CD8-positive, alpha-beta memory T cell (primary cell): ENCODE results near the gene SREBF1. TPM values are rescaled to one million over a fixed set of nuclear protein-coding genes. Genes with fewer than 3 reads are reported as not detected.

Experiments used
- CTCF ChIA-PET: fragments of 350-600 bp; sonication (Branson Sonifier 250); formaldehyde crosslinking; loops from one replicate; lab custom pipeline; 2021; ENCODE audit warnings: antibody characterized with exemption; lab: Charles Lee
- POLR2A ChIA-PET: fragments of 350-600 bp; sonication (Branson Sonifier 250); formaldehyde crosslinking; loops from one replicate; lab custom pipeline; 2021; ENCODE audit warnings: antibody characterized with exemption; lab: Charles Lee
- DNase-seq, 5 donors: peaks; one replicate each; pipeline versions ENCODE4 v3.0.0 to v3.0.0-alpha.2; 2020 to 2022; ENCODE audit warnings: mixed read lengths in 1 of 5
- H3K27ac ChIP-seq: one replicate; pipeline ENCODE4 v1.7.0; 2013; ENCODE audit warnings: low read depth, mild to moderate bottlenecking, low read length, moderate library complexity
- H3K27me3 ChIP-seq: 2 replicates; pipeline ENCODE4 v1.7.0; 2013; ENCODE audit warnings: low read length, mild to moderate bottlenecking; ENCODE audit not compliant: insufficient read depth, poor library complexity, severe bottlenecking
- H3K36me3 ChIP-seq: 2 replicates; pipeline ENCODE4 v1.7.0; 2013; ENCODE audit warnings: mild to moderate bottlenecking, low read length, moderate library complexity; ENCODE audit not compliant: insufficient read depth
- H3K4me1 ChIP-seq: 2 replicates; pipeline ENCODE4 v1.7.0; 2013; ENCODE audit warnings: mild to moderate bottlenecking, low read length, moderate library complexity; ENCODE audit not compliant: insufficient read depth
- H3K4me3 ChIP-seq: 2 replicates; pipeline ENCODE4 v1.7.0; 2013; ENCODE audit warnings: mild to moderate bottlenecking, low read length
- H3K9me3 ChIP-seq: 2 replicates; pipeline ENCODE4 v1.7.0; 2013; ENCODE audit warnings: mild to moderate bottlenecking, low read length
- H3K27ac Mint-ChIP-seq, 8 donors: one replicate each; pipeline ENCODE4 v1.8.0; 2020 to 2021; ENCODE audit warnings: mixed read lengths in 8 of 8, mild to moderate bottlenecking in 6 of 8, inconsistent platforms in 3 of 8, moderate library complexity in 3 of 8
- H3K27me3 Mint-ChIP-seq, 2 donors: one replicate each; pipeline ENCODE4 v1.8.0; 2020 to 2021; ENCODE audit warnings: mixed read lengths in 2 of 2, mild to moderate bottlenecking in 1 of 2, moderate library complexity in 1 of 2
- H3K36me3 Mint-ChIP-seq, 3 donors: one replicate each; pipeline ENCODE4 v1.8.0; 2020 to 2021; ENCODE audit warnings: mixed read lengths in 3 of 3, inconsistent platforms in 1 of 3, mild to moderate bottlenecking in 1 of 3
- H3K4me1 Mint-ChIP-seq, 3 donors: one replicate each; pipeline ENCODE4 v1.8.0; 2020 to 2021; ENCODE audit warnings: mixed read lengths in 3 of 3, inconsistent platforms in 1 of 3, mild to moderate bottlenecking in 1 of 3
- H3K4me3 Mint-ChIP-seq, 7 donors: one replicate each; pipeline ENCODE4 v1.8.0; 2020 to 2021; ENCODE audit warnings: mixed read lengths in 7 of 7, mild to moderate bottlenecking in 6 of 7, moderate library complexity in 4 of 7, inconsistent platforms in 2 of 7
- H3K9me3 Mint-ChIP-seq, 5 donors: one replicate each; pipeline ENCODE4 v1.8.0; 2020 to 2022; ENCODE audit warnings: mixed read lengths in 5 of 5, mild to moderate bottlenecking in 3 of 5, moderate library complexity in 2 of 5, inconsistent platforms in 1 of 5
- polyA plus RNA-seq: library from polyadenylated mRNA; unstranded; fragments of 300-500 nt; fragmentation: Illumina TruSeq; gene quantifications from one replicate; pipeline ENCODE4 v1.2.3, GENCODE V29; 2021
- total RNA-seq, 2 experiments: library from RNA; stranded (reverse); gene quantifications; one replicate each; pipeline ENCODE4 v1.2.3, GENCODE V29; 2021

Gene SREBF1
- total and polyA plus RNA-seq, 3 experiments from 2014 or later = 16.4 to 29.6 (median 27.2) TPM

DNA sequence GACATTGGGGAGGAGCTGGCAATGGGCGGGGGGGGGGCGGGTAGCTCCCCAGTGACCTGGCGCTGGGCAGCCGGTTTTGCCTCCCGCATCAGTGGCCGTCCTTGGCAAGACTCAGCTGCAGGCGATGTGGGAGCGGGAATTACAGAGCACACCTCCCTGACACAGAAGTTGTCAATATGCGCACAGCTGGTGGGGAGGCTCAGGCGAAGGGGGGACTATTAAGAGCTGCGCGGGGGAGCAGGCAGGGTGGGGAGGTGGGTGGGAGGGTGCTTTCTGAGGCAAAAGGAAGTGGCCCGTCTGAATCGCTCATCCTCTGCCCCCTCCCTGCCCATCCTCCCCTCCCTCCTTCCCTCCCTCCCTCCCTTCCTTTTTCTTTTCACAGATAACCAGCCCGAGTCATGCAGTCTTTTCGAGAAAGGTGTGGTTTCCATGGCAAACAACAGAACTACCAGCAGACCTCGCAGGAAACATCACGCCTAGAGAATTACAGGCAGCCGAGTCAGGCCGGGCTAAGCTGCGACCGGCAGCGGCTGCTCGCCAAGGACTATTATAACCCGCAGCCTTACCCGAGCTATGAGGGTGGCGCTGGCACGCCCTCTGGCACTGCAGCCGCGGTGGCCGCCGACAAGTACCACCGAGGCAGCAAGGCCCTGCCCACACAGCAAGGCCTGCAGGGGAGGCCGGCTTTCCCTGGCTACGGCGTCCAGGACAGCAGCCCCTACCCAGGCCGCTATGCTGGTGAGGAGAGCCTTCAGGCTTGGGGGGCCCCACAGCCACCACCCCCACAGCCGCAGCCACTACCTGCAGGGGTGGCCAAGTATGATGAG is 44.0 kb downstream of the SREBF1 start:
- peak; percentile 41 to 78 (median 74) for DNase-seq
- H3K4me3 ChIP-seq = no peak overlapping the region
- H3K27me3 ChIP-seq = no peaks in the 10 kb centered on the region
- Mint-ChIP-seq H3K27ac (peak overlapping the region; percentile 53 to 92 (median 71)), H3K4me3 (peak overlapping the region; percentile 27 to 86 (median 73)), H3K9me3 (no peaks in the 10 kb centered on the region), H3K27me3 (peaks cover 0 to 1% of the 10 kb centered on the region in 2 donors), H3K36me3 (peaks cover 0 to 20% (median 4%) of the 10 kb centered on the region in 3 donors), H3K4me1 (peaks cover 18 to 27% (median 18%) of the 10 kb centered on the region in 3 donors)
- no peaks in the 10 kb centered on the region for H3K36me3 ChIP-seq
- peaks cover 20% of the 10 kb centered on the region for H3K4me1 ChIP-seq
- ChIA-PET POLR2A (interaction anchor here (1.5 kb wide), 1 partner anchor 43 kb away, joined by 3 read pairs; no protein-coding TSS in a partner anchor), CTCF (interaction anchor here (1.0 to 1.9 kb wide), 3 partner anchors 20 to 68 kb away, joined by 3 to 11 read pairs (median 3); no protein-coding TSS in a partner anchor)
- H3K9me3 ChIP-seq = no peaks in the 10 kb centered on the region
- peak overlapping the region; percentile 54 for H3K27ac ChIP-seq

GRCh38 chr17:17792037-17792550 is 44.7 kb downstream of the SREBF1 start:
- Histone ChIP-seq H3K4me1 (peaks cover 20% of the 10 kb centered on the region), H3K27me3 (no peaks in the 10 kb centered on the region), H3K27ac (no peak overlapping the region), H3K36me3 (no peaks in the 10 kb centered on the region), H3K4me3 (no peak overlapping the region), H3K9me3 (no peaks in the 10 kb centered on the region)
- ChIA-PET CTCF (interaction anchor here (1.5 to 1.9 kb wide), 2 partner anchors 20 to 28 kb away, joined by 3 to 11 read pairs; no protein-coding TSS in a partner anchor), POLR2A (interaction anchor here (1.5 kb wide), 1 partner anchor 44 kb away, joined by 3 read pairs; no protein-coding TSS in a partner anchor)
- Mint-ChIP-seq H3K4me3 (peak overlapping the region in 6 of 7 donors; percentile 27 to 79 (median 67)), H3K9me3 (no peaks in the 10 kb centered on the region), H3K27ac (peak overlapping the region; percentile 53 to 93 (median 73)), H3K27me3 (peaks cover 0 to 1% of the 10 kb centered on the region in 2 donors), H3K4me1 (peaks cover 18 to 27% (median 18%) of the 10 kb centered on the region in 3 donors), H3K36me3 (peaks cover 0 to 16% (median 4%) of the 10 kb centered on the region in 3 donors)
- DNase-seq = peak in 1 of 5 donors; percentile 46

GRCh38 chr17:17790637-17791464 is 45.9 kb downstream of the SREBF1 start:
- ChIA-PET CTCF (interaction anchor here (1.9 kb wide), 1 partner anchor 21 kb away, joined by 9 read pairs; no protein-coding TSS in a partner anchor), POLR2A (no interaction called here)
- Histone ChIP-seq H3K27me3 (no peaks in the 10 kb centered on the region), H3K4me3 (no peak overlapping the region), H3K4me1 (peaks cover 20% of the 10 kb centered on the region), H3K36me3 (no peaks in the 10 kb centered on the region), H3K27ac (no peak overlapping the region), H3K9me3 (no peaks in the 10 kb centered on the region)
- Mint-ChIP-seq H3K27ac (peak overlapping the region in 4 of 8 donors; percentile 68 to 95 (median 74)), H3K9me3 (no peaks in the 10 kb centered on the region), H3K4me3 (no peak overlapping the region), H3K36me3 (peaks cover 0 to 8% (median 4%) of the 10 kb centered on the region in 3 donors), H3K27me3 (peaks cover 0 to 1% of the 10 kb centered on the region in 2 donors), H3K4me1 (peaks cover 18 to 27% (median 18%) of the 10 kb centered on the region in 3 donors)
- DNase-seq = no peak

DNA sequence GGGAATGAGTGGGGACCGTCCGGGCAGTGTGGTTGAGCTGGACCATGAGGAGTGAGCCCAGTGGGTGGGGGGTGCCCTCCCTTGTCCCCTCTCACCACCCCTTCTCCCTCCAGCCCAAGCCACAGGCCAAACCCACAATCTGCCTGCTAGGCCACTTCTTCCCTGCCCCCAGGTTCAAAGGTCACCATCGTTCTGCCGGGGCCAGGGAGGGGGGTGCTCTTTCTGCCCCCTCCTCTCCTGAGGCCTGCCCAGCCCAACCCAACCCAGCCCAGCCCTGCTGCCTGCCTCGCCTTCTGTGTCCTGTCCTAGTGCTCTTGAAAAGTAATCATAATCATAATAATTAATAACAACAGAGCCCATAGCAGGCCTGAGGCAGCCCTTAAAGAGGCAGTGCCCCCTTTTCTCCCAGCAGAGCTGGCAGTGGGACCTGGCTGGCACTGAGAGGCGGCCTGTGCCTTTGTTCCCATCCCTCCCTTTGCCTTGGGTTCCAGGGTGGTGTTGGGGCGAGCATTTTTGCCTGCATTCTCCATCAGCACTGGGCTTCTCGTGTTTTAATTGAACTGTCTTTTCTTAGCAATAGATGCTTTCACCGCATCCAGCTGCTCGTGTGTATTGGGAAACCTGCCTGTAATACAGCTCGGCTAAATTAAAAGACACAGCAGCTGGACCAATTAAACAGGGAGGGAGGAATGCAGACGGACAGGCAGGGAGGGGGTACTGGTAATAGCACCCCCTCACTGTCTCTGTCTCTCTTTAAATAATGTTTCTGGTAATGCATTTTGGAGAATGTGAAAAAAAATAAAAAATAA is 46.8 kb downstream of the SREBF1 start:
- Mint-ChIP-seq H3K4me3 (no peak overlapping the region), H3K36me3 (peaks cover 0 to 8% (median 4%) of the 10 kb centered on the region in 3 donors), H3K4me1 (peaks cover 18 to 32% (median 21%) of the 10 kb centered on the region in 3 donors), H3K27me3 (peaks cover 0 to 3% of the 10 kb centered on the region in 2 donors), H3K27ac (peak overlapping the region in 4 of 8 donors; percentile 38 to 79 (median 61)), H3K9me3 (no peaks in the 10 kb centered on the region)
- no peaks in the 10 kb centered on the region for H3K27me3 ChIP-seq
- POLR2A ChIA-PET = no interaction called here
- no peak for DNase-seq
- H3K9me3 ChIP-seq = no peaks in the 10 kb centered on the region
- H3K4me3 ChIP-seq = no peak overlapping the region
- CTCF ChIA-PET = interaction anchor here (1.1 to 1.9 kb wide), 2 partner anchors 22 to 77 kb away, joined by 3 to 9 read pairs; no protein-coding TSS in a partner anchor
- no peak overlapping the region for H3K27ac ChIP-seq
- H3K4me1 ChIP-seq = peaks cover 24% of the 10 kb centered on the region
- no peaks in the 10 kb centered on the region for H3K36me3 ChIP-seq

GRCh38 chr17:17789410-17789809 is 47.4 kb downstream of the SREBF1 start:
- Histone ChIP-seq H3K9me3 (no peaks in the 10 kb centered on the region), H3K27me3 (no peaks in the 10 kb centered on the region), H3K27ac (no peak overlapping the region), H3K36me3 (no peaks in the 10 kb centered on the region), H3K4me3 (no peak overlapping the region), H3K4me1 (peaks cover 31% of the 10 kb centered on the region)
- Mint-ChIP-seq H3K36me3 (peaks cover 0 to 8% (median 4%) of the 10 kb centered on the region in 3 donors), H3K27me3 (peaks cover 0 to 3% of the 10 kb centered on the region in 2 donors), H3K4me1 (peaks cover 18 to 39% (median 23%) of the 10 kb centered on the region in 3 donors), H3K27ac (peak overlapping the region in 4 of 8 donors; percentile 38 to 70 (median 54)), H3K9me3 (no peaks in the 10 kb centered on the region), H3K4me3 (no peak overlapping the region)
- POLR2A ChIA-PET = no interaction called here
- CTCF ChIA-PET = interaction anchor here (1.1 to 1.9 kb wide), 2 partner anchors 23 to 76 kb away, joined by 3 to 9 read pairs; no protein-coding TSS in a partner anchor
- DNase-seq = no peak

DNA sequence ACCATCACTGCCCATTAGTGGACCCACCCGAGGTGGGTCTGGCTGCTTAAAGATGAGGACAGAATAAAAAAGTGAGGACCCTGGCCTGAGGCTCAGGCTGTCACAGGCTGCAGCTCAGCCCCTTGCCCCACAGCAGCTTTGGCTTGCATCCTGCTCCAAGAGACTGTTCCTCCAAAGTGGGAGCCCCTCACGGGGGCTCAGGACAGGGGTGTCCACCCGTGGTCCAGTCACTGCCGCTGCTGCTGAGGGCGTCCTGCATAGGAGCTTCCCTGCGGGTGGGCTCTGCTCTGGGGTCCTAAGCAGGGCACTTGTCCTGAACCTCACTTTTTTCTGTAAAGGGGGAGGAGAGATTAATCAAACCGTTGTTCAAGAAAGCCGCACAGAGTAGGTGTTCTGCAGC is 47.8 kb downstream of the SREBF1 start:
- Histone ChIP-seq H3K27me3 (no peaks in the 10 kb centered on the region), H3K9me3 (no peaks in the 10 kb centered on the region), H3K4me1 (peaks cover 35% of the 10 kb centered on the region), H3K4me3 (no peak overlapping the region), H3K27ac (no peak overlapping the region), H3K36me3 (no peaks in the 10 kb centered on the region)
- Mint-ChIP-seq H3K36me3 (peaks cover 0 to 6% (median 4%) of the 10 kb centered on the region in 3 donors), H3K4me3 (no peak overlapping the region), H3K4me1 (peaks cover 18 to 41% (median 21%) of the 10 kb centered on the region in 3 donors), H3K27ac (peak overlapping the region in 2 of 8 donors; percentile 50 to 54), H3K9me3 (no peaks in the 10 kb centered on the region), H3K27me3 (peaks cover 0 to 3% of the 10 kb centered on the region in 2 donors)
- ChIA-PET POLR2A (no interaction called here), CTCF (no interaction called here)
- DNase-seq = no peak

DNA sequence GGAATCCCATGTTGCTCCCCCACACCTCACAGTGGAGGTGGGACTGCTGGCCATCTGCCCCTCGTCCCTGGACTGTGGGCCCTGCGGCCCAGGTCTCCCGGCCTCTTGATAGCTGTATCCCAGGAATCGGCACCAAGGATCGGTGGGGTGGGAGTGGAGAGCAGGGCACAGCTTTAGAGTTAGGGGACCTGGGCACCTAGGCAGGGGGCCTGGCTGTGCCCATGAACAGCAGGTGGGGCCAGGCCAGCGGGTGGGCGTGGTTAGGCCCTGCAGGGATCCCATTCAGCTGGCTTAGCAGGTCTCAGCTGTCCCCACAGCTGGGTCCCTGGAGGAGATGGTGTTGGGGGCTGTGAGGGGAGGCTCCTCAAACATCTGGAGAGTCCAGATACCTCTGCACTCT is 49.2 kb downstream of the SREBF1 start:
- ChIA-PET POLR2A (no interaction called here), CTCF (no interaction called here)
- Histone ChIP-seq H3K9me3 (no peaks in the 10 kb centered on the region), H3K4me1 (peaks cover 29% of the 10 kb centered on the region), H3K4me3 (no peak overlapping the region), H3K27me3 (no peaks in the 10 kb centered on the region), H3K36me3 (no peaks in the 10 kb centered on the region), H3K27ac (no peak overlapping the region)
- Mint-ChIP-seq H3K4me1 (peaks cover 11 to 30% (median 14%) of the 10 kb centered on the region in 3 donors), H3K27ac (no peak overlapping the region), H3K36me3 (no peaks in the 10 kb centered on the region), H3K4me3 (no peak overlapping the region), H3K9me3 (no peaks in the 10 kb centered on the region), H3K27me3 (peaks cover 0 to 3% of the 10 kb centered on the region in 2 donors)
- DNase-seq = no peak
